ENCODE measurements around the gene SMYD3. TPM values are rescaled to one million over a fixed set of nuclear protein-coding genes. Genes with fewer than 3 reads are reported as not detected.

The SMYD3 gene
- total RNA-seq, 1 experiment from 2014 or later, result 17.4 TPM

- ATAC-seq (no peak), DNase-seq (ENCODE audit: low read depth, low spot score) (no peak)
- no peaks in the 10 kb centered on the region for H3K9me3 ChIP-seq (ENCODE audit: control insufficient read depth, insufficient read depth, low read depth, low read length)
- intact Hi-C loops (cut with micrococcal nuclease; ENCODE audit: unreplicated experiment) (no loop called here), in situ Hi-C loops (cut with HindIII; ENCODE audit: low pct_unique_long_range_greater_than_20kb, low sequenced_read_pairs) (no loop called here)
- no peak overlapping the region for H3K27ac ChIP-seq (ENCODE audit: low read length)
- no TSS peak for BruUV-seq (replicated peaks)
- no peaks in the 10 kb centered on the region for H3K27me3 ChIP-seq (ENCODE audit: control insufficient read depth, insufficient read depth, low read length)
- ChIA-PET POLR2A (no interaction called here), CTCF (no interaction called here)
- H3K4me3 ChIP-seq (ENCODE audit: low read depth in 2 of 2, low read length in 2 of 2), result no peak overlapping the region
- TF ChIP-seq SIN3A (IDR thresholded peaks at IDR 0.05; ENCODE audit: borderline replicate concordance, insufficient read depth, low read depth, low read length) (no peak), POLR2AphosphoS5 (IDR thresholded peaks at IDR 0.05; ENCODE audit: low read depth, low read length) (no peak)
- TF ChIP-seq, protein P1, sequence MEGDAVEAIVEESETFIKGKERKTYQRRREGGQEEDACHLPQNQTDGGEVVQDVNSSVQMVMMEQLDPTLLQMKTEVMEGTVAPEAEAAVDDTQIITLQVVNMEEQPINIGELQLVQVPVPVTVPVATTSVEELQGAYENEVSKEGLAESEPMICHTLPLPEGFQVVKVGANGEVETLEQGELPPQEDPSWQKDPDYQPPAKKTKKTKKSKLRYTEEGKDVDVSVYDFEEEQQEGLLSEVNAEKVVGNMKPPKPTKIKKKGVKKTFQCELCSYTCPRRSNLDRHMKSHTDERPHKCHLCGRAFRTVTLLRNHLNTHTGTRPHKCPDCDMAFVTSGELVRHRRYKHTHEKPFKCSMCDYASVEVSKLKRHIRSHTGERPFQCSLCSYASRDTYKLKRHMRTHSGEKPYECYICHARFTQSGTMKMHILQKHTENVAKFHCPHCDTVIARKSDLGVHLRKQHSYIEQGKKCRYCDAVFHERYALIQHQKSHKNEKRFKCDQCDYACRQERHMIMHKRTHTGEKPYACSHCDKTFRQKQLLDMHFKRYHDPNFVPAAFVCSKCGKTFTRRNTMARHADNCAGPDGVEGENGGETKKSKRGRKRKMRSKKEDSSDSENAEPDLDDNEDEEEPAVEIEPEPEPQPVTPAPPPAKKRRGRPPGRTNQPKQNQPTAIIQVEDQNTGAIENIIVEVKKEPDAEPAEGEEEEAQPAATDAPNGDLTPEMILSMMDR (IDR thresholded peaks at IDR 0.05), result no peak
- H3K36me3 ChIP-seq (ENCODE audit: control insufficient read depth, insufficient read depth, low read length), result no peaks in the 10 kb centered on the region
- H3K4me1 ChIP-seq (ENCODE audit: control insufficient read depth, insufficient read depth, low read length), result no peaks in the 10 kb centered on the region
These were observed 463.5 kb downstream of the SMYD3 start for GRCh38 chr1:246043556-246043955.

DNA sequence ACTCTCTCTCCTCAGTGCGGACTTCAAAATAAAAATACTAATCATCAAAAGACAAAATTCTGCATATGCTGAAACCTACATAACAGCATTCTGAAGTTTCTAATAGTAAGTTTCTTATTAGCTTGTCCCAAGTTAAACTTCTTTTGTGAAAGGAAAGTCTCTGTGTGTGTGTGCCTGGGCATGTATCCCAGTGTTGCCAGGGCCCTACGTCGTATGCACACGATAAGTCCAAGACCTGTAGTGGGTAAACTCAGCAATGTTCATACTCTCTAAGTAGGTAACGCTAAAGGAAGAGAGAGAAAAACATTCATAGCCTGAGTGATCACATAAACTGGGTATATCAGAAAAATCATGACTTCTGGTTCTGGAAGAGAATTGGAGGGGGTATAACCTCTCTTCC lies 465.7 kb downstream of the SMYD3 start:
- BruUV-seq (replicated peaks), result no TSS peak
- ChIA-PET CTCF (no interaction called here), POLR2A (no interaction called here)
- intact Hi-C loops (cut with micrococcal nuclease; ENCODE audit: unreplicated experiment) (no loop called here), in situ Hi-C loops (cut with HindIII; ENCODE audit: low pct_unique_long_range_greater_than_20kb, low sequenced_read_pairs) (no loop called here)
- Histone ChIP-seq H3K9me3 (ENCODE audit: control insufficient read depth, insufficient read depth, low read depth, low read length) (no peaks in the 10 kb centered on the region), H3K36me3 (ENCODE audit: control insufficient read depth, insufficient read depth, low read length) (no peaks in the 10 kb centered on the region), H3K4me1 (ENCODE audit: control insufficient read depth, insufficient read depth, low read length) (no peaks in the 10 kb centered on the region), H3K27ac (ENCODE audit: low read length) (no peak overlapping the region), H3K27me3 (ENCODE audit: control insufficient read depth, insufficient read depth, low read length) (no peaks in the 10 kb centered on the region), H3K4me3 (ENCODE audit: low read depth in 2 of 2, low read length in 2 of 2) (no peak overlapping the region)
- no peak for ATAC-seq
- no peak for DNase-seq (ENCODE audit: low read depth, low spot score)
- TF ChIP-seq, protein P1 (IDR thresholded peaks at IDR 0.05), result no peak
- TF ChIP-seq SIN3A (IDR thresholded peaks at IDR 0.05; ENCODE audit: borderline replicate concordance, insufficient read depth, low read depth, low read length) (no peak), POLR2AphosphoS5 (IDR thresholded peaks at IDR 0.05; ENCODE audit: low read depth, low read length) (no peak), TCF7L2 (IDR thresholded peaks at IDR 0.05; ENCODE audit: low read depth, low read length) (no peak)
- TF ChIP-seq, protein P2, sequence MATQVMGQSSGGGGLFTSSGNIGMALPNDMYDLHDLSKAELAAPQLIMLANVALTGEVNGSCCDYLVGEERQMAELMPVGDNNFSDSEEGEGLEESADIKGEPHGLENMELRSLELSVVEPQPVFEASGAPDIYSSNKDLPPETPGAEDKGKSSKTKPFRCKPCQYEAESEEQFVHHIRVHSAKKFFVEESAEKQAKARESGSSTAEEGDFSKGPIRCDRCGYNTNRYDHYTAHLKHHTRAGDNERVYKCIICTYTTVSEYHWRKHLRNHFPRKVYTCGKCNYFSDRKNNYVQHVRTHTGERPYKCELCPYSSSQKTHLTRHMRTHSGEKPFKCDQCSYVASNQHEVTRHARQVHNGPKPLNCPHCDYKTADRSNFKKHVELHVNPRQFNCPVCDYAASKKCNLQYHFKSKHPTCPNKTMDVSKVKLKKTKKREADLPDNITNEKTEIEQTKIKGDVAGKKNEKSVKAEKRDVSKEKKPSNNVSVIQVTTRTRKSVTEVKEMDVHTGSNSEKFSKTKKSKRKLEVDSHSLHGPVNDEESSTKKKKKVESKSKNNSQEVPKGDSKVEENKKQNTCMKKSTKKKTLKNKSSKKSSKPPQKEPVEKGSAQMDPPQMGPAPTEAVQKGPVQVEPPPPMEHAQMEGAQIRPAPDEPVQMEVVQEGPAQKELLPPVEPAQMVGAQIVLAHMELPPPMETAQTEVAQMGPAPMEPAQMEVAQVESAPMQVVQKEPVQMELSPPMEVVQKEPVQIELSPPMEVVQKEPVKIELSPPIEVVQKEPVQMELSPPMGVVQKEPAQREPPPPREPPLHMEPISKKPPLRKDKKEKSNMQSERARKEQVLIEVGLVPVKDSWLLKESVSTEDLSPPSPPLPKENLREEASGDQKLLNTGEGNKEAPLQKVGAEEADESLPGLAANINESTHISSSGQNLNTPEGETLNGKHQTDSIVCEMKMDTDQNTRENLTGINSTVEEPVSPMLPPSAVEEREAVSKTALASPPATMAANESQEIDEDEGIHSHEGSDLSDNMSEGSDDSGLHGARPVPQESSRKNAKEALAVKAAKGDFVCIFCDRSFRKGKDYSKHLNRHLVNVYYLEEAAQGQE (IDR thresholded peaks at IDR 0.05; ENCODE audit: insufficient read depth in 1 of 2, low read depth in 2 of 2, low read length in 1 of 2), result no peak

All from Panc1 (cell line).